GM21360 (cell line): ENCODE measurements around the gene NOVA2.

ENCODE experiments used
- ATAC-seq: cut with Tn5 transposase; IDR thresholded peaks from one replicate; pipeline ENCODE4 v1.9.1; 2021; ENCODE audit warnings: mild to moderate bottlenecking, moderate library complexity; ENCODE audit not compliant: unreplicated experiment

Gene NOVA2, protein sequence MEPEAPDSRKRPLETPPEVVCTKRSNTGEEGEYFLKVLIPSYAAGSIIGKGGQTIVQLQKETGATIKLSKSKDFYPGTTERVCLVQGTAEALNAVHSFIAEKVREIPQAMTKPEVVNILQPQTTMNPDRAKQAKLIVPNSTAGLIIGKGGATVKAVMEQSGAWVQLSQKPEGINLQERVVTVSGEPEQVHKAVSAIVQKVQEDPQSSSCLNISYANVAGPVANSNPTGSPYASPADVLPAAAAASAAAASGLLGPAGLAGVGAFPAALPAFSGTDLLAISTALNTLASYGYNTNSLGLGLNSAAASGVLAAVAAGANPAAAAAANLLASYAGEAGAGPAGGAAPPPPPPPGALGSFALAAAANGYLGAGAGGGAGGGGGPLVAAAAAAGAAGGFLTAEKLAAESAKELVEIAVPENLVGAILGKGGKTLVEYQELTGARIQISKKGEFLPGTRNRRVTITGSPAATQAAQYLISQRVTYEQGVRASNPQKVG

DNA sequence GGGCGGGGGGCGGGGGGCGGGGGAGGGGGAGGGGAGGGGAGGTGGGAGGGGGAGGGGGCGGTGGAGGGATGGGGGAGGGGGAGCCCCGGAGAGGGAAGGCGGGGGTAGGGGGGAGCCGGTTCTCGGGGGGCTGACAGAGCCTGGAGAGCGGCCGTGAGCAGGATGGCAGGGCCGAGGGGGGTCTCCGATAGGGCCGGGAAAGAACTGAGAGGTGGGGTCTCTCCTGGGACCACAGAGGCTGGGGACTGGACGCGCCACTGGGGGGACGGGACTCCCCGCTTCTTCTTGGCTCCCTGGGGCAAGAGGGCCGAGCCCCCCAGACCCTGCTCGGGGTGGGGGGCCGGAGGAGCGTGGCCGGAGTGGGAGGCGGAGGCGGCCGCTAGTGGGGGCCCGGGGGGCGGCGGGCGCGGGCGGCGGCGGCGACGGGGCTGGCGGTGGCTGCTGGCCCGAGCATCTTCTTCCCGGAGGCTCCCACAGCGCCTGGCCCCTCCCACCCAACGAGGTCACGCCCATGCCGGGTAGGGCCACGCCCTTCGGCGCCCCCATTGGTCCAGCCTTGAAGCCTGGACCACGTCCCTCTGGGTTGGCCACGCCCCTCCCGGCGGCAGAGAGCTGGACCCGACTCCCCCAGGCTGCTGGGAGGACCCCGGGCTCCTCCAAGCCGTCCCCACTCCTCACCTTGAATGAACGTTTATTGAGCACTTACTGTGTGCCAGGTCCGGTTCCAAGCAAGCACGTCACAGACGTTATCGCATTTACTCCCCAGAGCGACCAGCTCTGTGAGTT is at the start of gene NOVA2:
NOVA2 (minus strand) TSS at position 313 of the 786 bp plus-strand sequence. CDS start 514 bp downstream, outside the sequence.
- ATAC-seq, result no peak

DNA sequence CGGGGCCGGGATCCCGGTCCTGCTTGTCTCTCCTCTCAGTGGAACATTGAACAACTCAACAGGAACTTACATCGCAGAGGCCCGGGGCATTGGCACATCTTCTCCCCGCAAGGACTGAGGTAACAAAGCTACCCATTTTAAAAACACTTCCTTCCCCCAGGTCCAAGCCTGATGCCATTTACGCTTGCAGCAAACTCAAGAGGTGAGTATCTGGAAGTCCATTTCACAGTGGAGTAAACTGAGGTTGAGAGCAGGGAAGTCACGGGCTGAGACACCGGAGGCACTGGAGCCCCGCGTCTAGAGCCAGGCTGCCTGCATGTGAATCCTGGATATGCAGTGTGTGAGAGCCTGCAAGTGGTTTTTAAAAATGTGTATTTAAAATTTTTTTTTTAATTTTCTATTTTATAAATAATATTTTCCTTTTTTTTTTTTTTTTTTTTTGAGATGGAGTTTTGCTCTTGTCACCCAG is 49.7 kb upstream of the NOVA2 start:
- no peak for ATAC-seq

DNA sequence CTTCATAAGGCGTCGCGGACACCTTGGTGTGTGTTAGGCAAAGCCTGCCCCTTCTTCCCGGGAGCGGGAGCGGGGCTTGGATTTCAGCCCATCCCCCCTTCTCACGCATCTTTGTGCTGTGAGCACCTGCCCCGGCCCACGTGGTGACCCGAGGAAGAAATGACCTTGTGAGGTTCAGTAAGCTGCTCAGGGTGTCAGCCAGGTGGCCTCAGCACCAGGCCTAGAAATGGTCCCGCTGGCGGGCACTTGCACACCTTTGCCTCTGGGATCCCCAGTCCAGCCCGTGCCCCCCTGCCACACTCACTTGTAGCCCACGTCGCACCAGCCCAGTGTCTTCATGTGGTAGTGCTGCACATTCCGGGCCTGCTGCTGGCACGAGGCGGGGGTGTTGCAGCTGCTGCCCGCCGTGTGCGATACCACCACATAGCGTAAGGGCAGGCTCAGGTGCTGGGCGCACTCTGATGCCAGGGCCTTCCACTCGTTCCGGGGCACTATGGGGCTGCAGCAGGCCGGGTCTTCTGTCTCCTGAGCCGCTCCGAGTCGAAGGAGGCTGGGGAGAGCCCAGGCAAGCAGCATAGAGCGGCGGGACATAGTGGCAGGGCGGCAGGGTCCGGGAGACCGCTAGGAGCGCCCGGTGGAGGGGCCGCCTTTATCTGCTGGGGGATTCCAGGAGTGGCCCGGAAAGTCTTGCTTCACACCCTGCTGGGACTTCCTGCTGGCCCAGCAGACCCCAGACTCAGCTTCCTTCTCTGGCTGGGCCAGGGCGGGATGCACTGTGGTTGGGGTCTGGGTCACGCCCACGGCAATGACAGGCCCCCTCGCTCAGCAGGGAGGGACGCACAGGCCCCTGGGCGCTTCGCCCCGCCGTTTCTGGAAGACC is 49.0 kb upstream of the NOVA2 start, which contains the start of gene PGLYRP1:
PGLYRP1 (minus strand) TSS at position 623 of the 880 bp plus-strand sequence; CDS start at position 591, 32 bp downstream.
- no peak for ATAC-seq

DNA sequence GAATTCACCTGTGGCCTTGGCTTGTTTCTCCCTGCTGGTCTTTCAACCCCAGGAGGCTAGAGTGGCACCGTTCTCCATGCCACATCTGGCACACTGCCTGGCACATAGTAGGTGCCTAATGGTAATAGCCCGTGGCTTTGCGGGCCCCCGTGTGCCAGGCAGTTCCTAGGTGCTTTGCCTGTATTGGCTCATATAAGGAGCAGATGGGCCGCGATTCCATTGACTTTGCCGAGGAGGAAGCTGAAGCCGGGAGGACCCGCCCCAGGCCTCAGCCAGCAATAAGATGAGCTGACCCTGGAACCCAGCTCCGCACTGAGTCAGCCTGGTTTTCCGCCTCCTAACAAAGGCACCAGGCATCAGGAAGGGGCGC is 48.4 kb upstream of the NOVA2 start:
- ATAC-seq, result no peak

DNA sequence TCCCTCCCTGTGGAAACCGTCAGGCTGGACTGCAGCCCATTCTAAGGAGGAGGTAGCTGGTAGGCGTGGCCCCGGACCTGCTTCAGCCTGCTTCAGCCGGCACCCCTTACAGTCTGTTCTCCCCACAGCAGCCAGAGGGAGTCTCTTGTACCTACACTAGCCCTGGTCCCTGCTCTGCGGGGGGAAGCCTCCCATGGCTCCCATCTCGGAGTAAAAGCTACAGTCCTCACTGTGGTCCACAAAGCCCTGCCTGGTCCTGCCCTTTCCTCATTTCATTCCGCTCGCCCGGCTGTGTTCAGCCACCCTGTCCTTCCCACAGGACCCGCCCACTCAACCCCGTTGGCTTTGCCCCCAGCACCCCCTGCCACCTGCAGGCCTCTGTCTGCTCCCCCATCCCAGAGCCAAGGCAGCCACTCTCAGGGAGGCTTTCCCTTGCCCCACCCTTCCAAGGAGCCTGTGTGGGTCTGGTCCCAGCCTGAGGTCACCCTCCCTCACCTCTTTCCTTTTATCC is 47.9 kb upstream of the NOVA2 start:
- no peak for ATAC-seq

DNA sequence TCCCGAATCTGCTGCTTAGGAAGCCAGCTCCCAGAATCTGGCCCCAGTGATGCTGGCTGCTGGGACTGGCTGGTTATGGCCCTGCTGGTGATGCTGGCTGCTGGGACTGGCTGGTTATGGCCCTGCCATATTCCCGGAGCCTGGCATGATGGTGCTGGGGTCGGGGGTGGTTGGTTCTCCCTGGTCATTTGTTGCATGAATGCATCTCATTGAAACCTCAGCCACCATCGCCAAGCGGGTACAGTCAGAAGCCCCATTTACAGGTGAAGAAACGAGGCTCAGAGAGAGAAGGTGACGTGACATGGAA is 47.1 kb upstream of the NOVA2 start:
- no peak for ATAC-seq

DNA sequence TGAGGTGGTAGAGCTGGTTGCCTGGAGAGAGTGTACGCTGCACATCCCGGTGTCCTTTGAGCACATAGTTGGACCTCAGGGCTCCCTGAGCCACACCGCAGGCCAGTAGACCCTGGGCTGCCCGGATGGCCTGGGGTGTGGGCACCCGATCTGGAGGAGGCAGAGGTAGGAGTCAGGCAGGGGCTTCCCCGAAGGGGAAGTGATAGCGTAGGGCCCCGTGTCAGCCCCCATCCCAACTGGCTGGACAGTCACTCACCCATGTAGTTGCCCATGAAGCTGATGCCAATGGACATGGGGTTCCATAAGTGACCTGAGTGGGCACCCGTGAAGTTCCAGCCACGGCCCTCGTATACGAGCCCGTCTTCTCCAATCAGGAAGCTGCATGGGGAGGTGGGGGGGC is 45.6 kb upstream of the NOVA2 start:
- ATAC-seq, result no peak

DNA sequence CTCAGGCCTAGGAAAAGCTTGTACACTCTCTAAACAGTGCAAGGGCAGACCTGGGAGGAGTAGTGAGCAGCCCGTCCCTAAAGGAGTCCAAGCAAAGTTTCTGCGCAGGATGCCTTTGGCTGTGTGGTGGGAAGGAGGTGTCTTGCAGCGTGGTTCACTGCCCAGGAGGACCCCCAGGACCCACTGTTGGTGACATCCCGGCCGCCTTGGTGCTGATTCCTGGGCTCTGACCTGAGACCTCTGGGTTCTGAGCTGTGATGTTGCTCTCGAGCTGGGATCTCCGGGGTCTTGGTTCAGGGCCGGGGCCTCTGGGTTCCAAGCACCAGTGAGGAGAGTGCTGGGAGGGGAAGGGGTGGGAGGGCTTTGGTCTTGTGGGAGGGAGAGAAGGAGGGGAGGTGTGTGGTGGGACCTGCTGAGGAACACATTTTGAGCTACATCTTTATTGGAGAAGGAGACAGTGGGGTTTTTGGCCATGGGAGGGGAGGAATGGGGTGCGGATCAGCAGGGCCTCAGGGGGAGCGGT is 45.1 kb upstream of the NOVA2 start:
- ATAC-seq, result no peak

DNA sequence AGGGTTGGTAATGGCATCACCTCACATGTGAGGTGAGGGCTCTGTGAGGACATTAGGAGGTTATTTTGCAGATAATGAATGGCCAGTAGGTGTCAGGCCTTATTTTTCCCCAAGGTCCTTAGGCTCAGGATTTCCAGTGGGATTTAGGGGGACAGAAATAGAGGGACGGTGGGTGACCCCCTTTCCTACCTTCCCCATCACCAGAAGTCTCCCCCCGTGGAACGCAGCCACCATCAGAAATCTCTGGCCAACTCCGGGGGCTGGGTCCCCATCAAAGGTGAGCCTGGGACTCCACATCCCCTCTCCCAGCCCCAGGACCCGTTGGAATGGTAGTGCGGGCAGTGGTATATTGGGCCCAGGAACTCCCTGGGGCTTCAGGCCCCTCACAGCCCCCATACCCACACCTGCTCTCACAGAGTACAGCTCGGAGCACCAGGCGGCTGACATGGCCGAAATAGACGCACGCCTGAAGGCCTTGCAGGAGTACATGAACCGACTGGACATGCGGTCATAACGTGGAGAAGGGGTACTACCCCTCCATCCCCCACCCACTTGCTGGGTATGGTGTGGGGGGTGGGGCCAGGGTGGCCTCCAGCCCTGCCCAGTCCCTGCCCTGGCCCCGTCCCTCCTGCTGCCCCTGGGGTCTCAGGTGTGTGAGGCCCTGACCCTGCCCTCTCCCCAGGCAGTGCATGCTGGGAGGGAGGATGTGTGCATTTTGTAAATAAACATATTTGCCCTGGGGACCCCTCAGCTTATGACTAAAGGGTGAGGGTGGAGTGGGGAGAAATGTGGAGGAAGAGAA is 44.4 kb upstream of the NOVA2 start:
- no peak for ATAC-seq

DNA sequence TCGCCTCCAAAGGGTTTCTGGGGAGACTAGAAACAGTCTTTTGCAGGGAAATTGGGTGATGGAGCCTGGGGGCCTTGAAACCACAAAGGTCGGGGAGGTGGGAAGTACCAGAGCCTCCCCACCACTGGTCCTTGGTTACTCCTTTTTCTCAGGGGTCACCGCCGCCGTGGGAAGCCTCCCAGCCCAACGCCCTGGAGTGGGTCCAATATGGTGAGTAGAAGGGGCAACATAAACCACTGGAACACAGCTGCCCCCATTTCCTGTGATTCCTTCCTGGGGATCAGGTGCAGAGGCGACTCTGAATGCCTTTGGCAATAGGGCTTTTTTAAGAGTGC is 43.4 kb upstream of the NOVA2 start:
- ATAC-seq, result no peak

DNA sequence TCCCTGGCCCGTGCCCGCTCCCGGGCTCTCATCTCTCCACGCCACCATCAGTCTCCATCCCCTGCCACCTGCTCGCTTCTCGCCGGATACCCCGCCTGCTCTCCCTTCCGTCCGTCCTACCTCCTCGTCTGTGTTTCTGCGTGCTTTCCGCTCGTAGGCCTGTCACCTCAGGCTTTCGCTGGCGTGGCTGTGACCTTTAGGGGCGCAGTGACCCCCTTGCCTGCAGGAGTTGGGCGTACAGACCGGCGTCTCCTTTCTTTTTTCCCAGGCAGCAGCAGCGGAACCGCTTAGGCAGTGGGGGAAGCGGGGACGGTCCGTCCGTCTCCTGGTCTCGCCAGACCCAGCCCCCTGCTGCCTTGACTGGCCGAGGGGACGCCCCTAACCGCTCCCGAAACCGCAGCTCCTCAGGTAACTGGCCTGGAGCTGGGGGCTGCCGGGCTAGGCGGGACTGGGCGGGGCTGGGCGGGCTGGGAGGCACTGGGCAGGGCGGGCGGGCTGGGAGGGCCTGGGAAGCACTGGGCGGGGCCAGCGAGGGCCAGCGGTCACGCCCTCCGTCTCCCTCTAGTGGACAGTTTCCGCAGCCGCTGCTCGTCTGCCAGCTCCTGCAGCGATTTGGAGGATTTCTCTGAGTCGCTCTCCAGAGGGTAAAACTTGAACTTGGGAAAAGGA is 42.9 kb upstream of the NOVA2 start:
- no peak for ATAC-seq

DNA sequence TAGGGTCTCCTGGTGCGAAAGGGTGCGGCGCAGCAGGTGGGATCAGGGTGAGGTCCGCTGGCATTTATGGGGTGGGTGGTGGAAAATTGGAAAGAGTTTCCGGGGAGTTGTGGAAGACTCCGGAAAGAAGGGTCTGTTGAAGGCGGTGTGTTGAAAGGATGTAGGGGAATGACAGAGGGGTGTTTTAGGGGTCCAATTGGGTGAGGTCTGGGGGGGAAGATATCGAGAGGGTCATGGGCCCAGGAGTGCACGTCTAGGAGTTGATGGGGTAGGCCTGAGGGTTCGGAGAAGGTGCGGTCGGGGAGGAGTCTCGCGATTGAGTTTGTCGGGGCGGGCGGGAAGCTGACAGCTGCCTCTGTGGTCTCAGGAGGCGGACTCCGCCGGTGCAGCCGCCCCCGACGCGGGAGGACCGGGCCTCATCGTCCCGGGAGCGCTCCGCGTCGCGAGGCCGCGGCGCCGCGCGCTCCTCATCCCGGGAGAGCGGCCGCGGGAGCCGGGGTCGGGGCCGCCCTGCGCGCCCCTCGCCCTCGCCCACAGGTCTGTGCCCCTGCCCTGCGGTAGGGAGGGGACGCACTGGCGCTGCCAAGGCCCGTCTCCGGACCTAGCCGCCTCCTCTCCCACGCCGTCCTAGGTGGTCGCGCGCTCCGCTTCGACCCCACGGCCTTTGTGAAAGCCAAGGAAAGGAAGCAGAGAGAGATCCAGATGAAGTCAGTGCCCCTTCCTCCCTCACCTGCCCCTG is 42.2 kb upstream of the NOVA2 start:
- no peak for ATAC-seq

DNA sequence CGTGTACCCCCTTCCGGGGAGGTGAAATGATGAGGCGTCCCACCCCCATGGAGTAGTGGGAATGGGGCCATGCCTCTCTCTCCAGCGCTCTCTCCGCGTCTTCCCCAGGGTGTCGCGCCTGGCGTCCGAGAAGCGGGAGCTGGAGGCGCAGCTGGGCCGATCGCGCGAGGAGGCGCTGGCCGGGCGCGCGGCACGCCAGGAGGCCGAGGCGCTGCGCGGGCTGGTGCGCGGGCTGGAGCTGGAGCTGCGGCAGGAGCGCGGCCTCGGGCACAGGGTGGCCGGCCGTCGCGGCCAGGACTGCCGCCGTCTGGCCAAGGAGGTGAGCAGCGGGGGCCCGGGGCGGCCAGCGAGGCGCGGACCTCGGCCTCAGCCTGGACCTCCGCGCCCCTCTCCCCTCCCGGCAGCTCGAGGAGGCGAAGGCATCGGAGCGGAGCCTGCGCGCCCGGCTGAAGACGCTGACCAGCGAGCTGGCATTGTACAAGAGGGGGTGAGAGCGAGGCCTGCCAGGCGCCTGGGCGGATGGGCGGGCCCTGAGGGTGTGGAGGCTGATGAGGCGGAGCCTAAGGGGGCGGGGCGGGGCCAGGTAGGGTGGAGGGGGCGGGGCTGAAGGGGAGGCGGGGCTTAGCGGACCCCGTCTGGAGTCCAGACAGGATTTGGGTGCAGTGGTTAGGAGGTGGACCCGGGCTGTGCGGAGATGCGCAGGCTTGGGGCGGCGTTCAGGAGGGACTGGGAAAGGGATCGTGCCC is 41.4 kb upstream of the NOVA2 start:
- no peak for ATAC-seq

DNA sequence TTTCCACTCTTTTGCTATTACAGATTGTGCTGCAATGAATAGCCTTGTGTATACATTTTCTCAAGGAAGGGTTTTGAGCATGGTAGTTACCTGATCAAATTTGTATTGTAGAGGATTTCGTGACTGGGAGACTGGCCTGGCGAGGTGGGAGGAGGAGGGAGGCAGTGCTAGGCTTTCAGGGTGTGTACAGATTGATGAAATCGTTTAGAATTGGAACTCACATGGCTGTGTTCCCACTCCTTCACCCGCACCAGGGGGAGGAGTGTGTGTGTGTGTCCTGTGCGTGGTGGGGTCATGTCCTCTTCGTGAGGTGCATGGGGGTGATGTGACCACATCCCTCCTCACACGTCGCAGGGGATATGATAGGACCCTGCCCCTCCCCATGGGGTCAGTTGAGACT is 40.9 kb upstream of the NOVA2 start:
- no peak for ATAC-seq

DNA sequence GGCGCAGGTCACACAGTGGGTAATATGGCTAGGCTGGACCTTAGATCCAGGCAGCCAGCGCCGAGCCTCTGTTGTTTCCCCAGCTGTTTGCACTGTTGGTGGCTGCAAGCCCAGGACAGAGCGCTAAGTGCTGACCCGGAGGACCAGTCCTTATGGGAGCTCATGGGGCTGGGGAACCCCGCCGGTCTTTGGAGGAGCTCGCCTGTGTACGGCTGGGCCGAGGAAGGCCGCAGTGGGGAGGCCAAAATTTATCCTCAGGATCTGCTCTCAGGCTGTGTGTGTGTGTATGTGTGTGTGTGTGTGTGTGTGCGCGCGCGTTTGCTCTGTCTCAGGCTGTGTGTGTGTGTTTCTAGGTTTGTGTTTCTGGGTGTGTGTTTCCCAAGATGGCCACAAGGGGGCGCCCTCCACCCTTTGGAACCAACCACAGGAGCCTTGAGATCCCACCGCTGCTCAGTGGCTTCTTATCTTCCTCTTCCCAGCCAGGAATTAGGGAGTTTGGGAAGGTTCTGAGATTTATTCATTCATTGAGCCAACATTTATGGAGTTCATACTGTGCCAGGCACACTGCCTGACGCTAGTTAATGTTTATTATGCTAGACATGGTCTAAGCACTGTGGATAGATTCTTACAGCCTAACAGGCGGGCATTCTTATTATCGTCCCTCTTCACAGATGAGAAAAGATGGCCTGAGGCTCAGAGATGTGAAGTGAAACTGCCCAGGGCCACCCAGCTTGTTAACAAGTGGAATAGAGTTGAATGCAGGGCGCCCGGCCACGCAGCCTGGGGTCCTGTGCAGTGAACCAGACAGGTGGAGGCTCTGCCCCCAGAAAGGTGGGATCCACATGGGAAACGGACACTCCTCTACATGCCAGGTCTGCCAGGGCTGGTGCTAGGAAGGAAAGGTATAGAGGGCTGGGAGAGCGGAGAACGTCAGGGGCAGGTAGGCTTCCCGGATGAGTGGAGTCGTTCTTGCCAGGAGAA is 36.2 kb upstream of the NOVA2 start:
- ATAC-seq, result no peak

DNA sequence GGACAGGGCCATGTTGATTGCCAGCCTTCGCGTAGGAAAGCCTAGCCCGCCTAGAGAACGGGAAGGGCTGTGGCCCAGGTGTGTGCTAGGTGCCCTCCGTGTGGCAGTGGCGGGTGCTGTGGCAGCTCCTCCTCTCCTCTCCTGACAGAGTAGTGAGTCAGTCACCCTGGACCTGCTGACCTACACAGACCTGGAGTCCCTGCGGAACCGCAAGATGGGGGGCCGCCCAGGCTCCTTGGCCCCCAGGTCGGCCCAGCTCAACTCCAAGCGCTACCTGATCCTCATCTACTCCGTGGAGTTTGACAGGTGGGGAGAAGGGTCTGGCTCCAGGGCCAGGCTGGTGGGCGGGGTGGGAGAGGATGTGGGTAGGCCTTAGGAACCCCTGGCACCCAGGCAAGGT is 32.7 kb upstream of the NOVA2 start:
- no peak for ATAC-seq
